ENCODE measurements around the gene ZSWIM9.

Gene ZSWIM9

DNA sequence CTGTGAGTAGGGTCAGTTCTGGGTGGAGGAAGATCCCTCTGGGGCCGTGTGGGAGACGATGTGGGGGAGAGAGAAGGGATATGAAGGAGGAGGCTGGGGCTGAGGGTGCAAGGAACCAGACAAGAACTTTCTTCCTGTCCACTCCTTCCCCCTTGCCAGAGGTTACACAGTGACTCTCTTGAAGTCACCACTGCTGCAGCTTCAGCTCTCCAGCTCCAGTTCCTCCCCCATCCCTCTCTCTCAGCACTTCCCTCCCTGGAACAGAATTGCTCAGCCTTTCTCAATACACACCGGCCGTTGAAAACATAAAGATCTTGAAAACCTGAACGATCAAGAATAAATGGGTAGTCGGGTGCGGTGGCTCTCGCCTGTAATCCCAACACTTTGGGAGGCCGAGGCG, 5.1 kb downstream of the ZSWIM9 start:
- no peak for DNase-seq (ENCODE audit: low spot score)

DNA sequence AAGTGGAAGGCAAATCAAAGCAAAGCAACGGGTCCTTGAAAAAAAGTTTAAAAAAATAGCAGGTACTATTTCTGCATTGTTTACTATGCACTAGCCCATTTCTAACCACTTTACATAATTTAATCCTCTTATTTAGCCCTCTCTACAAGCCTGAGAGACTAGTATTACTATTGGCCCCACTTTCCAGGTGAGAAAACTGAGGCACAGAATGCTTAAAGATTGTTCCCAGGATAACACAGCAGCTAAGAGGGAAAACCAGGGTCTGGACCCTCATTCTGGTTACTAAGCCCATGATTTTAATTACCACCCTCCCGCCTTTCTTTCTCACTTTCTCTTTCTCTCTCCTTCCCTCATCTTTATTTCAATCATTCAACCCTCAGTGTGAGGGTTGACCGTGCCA, 5.7 kb downstream of the ZSWIM9 start:
- no peak for DNase-seq (ENCODE audit: low spot score)

- no peak for DNase-seq (ENCODE audit: low spot score)
Observed at GRCh38 chr19:48181505-48181904, 11.0 kb downstream of the ZSWIM9 start.

DNA sequence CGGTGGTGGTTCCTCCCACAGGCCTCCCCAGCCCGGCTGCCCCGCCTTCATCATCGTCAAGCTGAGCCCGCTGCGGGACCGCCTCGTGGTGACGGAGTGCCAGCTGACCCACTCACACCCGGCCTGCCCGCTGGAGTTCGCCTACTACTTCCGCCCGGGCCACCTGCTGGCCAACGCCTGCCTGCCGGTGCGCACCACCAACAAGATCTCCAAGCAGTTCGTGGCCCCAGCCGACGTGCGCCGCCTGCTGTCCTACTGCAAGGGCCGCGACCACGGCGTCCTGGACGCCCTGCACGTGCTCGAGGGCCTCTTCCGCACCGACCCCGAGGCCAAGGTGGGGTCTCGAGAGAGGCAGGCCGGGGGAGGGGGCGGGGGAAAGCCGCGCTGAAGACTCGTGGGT, 12.0 kb downstream of the ZSWIM9 start:
- no peak for DNase-seq (ENCODE audit: low spot score)

DNA sequence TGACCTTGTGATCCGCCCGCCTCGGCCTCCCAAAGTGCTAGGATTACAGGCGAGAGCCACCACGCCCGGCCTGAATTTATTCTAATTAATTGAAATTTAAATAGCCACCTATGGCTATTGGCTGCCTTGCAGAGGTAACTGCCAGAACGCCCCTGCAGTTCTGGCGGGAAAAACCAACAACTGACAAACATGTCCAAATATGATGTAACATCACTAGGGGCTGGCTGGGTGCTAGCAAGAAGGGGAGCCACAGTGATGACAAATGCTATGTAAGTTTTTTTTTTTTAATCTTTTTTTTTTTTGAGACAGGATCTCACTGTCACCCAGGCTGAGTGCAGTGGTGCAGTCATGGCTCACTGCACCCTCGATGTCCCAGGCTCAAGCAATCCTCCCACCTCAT, 12.9 kb downstream of the ZSWIM9 start:
- DNase-seq (ENCODE audit: low spot score): no peak

DNA sequence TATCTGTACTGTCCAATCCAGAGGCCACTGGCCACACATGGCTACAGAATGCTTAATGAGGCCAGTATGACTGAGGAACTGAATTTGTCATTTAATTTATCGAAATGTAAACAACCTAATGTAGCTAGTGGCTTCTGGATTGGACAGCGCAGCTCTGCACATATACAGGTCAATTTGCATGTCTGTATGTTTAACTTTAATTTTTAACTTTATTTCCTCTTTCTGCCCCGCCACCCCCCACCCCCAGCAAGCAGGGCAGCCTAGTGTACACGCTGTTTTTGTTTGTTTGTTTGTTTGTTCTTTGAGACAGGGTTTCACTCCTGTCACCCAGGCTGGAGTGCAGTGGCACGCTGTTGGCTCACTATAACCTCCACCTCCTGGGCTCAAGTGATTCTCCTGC, 15.5 kb downstream of the ZSWIM9 start:
- DNase-seq (ENCODE audit: low spot score): no peak

DNA sequence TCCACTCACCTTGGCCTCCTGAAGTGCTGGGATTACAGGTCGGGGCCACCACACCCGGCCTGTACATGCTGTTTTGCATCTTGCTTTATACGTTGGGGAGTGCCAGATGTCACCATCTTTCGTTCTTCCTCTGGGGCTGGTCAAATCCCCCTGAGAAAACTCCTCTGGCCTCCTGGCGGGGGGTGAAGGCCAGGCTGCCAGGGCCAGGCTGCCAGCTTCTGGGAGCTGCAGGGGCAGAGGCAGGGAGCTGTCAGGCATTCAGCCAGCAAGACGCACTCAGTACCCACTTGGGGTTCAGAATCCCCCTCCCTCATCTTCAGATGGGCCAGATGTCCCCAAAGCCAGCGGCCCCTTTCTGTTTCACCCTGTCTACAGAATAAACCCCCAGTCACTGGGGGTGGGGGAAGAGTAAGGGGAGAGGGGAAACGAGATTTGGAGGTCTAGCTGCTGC, 16.1 kb downstream of the ZSWIM9 start:
- no peak for DNase-seq (ENCODE audit: low spot score)

- DNase-seq (ENCODE audit: low spot score): no peak
Observed at GRCh38 chr19:48190288-48190884, 19.9 kb downstream of the ZSWIM9 start.

- no peak for DNase-seq (ENCODE audit: low spot score)
Observed at GRCh38 chr19:48190885-48191284, 20.4 kb downstream of the ZSWIM9 start.

GRCh38 chr19:48192750-48193149, 22.3 kb downstream of the ZSWIM9 start:
- DNase-seq (ENCODE audit: low spot score): no peak

DNA sequence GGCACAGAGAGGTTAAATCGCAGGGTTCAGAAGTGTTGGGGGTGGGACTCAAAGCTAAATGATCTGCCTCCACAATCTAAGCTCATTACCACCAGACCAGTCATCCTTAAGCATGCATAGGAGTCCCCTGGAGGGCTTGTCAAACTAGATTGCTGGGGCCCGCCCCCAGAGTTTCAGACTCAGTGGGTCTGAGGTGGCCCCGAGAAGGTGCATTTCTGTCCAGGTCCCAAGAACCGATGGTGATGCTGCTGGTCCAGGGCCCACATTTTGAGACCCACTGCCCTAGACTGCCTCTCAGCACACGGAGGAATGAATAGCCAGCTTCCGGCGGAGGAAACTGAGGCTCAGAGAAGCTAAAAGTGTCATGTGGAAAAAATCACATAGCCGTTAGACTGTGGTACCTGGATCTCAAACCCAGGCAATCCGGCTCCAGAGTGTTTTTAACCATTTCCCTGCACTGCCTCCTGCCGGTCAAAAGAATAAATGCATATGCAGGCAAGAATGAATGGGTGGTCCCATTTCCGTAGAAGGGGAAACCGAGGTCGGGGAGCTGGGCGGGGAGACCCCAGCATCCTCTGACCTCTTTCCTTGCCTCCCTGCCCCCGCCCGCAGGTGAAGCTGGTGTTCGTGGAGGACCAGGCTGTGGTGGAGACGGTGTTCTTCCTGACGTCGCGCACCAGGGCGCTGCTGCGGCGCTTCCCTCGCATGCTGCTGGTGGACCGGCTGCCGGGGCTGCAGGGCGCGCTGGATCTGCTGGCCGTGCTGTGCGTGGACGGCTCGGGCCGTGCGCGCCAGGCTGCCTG, 23.8 kb downstream of the ZSWIM9 start:
- no peak for DNase-seq (ENCODE audit: low spot score)

GRCh38 chr19:48194844-48195830, 24.7 kb downstream of the ZSWIM9 start:
- DNase-seq (ENCODE audit: low spot score): no peak

GRCh38 chr19:48196321-48196763, 25.9 kb downstream of the ZSWIM9 start:
- DNase-seq (ENCODE audit: low spot score): no peak

- DNase-seq (ENCODE audit: low spot score): no peak
Observed at GRCh38 chr19:48196933-48197665, 26.6 kb downstream of the ZSWIM9 start.

DNA sequence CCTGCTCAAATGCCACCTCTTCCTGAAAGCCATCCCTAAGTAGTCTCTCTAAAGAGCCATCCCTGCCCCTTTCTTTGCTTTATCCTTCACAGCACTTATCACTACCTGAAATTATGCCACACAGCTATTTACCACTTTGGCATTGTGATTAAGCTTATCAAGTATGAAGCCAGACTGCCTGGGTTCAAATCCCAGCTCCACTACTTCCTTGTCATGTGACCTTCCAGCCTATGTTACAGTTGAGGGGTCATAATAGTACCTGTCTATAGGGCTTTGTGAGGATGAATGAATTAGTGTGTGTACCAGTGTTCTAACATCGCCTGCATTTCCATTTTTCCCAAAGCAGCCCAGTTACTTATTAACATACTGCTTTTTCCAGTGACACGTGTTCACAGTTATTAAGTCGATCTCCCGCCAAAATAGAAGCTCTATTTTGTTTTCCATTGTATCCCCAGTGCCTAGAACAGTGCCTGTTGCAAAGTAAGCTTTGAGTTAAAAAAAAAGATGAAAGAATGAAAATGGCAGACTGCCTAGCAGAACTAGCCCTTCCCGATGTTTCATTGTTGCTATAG, 32.8 kb downstream of the ZSWIM9 start:
- DNase-seq (ENCODE audit: low spot score): no peak

GRCh38 chr19:48203794-48204628, 33.5 kb downstream of the ZSWIM9 start:
- DNase-seq (ENCODE audit: low spot score): peak; percentile 94

- no peak for DNase-seq (ENCODE audit: low spot score)
Observed at GRCh38 chr19:48206397-48207093, 36.1 kb downstream of the ZSWIM9 start.

DNA sequence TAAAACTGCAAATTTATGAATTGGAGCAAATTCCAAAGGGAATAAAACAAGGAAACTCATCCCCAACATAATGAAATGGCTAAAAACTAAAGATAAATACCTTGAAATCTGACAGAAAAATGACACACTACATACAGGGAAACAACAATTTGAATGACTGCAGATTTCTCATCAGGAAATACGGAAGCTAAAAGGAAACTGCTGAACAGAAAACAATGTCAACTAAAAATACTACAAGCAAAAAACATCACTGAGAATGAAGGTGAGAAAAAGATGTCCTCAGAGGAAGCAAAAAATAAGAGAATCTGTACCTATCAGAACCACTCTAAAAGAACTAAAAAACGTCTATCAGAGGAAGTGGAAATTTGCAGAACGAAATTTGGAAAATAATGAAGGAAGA, 39.5 kb downstream of the ZSWIM9 start:
- no peak for DNase-seq (ENCODE audit: low spot score)

GRCh38 chr19:48213959-48214358, 43.5 kb downstream of the ZSWIM9 start:
- DNase-seq (ENCODE audit: low spot score): no peak

DNA sequence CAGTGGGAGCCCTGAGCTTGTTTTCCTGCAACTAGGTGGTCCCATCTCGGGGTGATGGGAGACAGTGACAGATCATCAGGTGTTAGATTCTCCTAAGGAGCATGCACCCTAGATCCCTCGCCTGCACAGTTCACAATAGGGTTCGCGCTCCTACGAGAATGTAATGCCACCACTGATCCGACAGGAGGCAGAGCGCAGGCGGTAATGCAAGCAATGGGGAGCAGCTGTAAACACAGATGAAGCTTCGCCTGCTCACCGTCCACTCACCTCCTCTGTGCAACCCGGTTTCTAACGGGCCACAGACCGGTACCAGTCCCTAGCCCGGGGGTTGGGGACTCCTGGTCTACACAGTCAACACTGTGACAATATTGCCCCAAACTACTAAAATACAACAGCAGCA, 46.5 kb downstream of the ZSWIM9 start:
- DNase-seq (ENCODE audit: low spot score): no peak
